Breast epithelium (tissue), 4 donors: Measurements from ENCODE around the gene MAPRE2. TPM values are rescaled to one million over a fixed set of nuclear protein-coding genes. Genes with fewer than 3 reads are reported as not detected.
"Not testable (repeated sequence)": the region's sequence is repeated elsewhere in the genome, so short reads cannot be mapped to it uniquely, and the experiment has no call there.

Source experiments
- DNase-seq, 2 donors: peaks; one replicate each; pipeline ENCODE4 v3.0.0-alpha.2; 2019; ENCODE audit warnings: low spot score in 2 of 2
- H3K27ac ChIP-seq, 2 donors: fragments of 200-600 bp; sonication (generic) in 1 of 2; one replicate each; pipeline ENCODE4 v1.5.1; 2016 to 2019; ENCODE audit warnings: mild to moderate bottlenecking in 1 of 2
- H3K27me3 ChIP-seq, 2 donors: fragments of 200-600 bp; sonication (generic) in 1 of 2; one replicate each; pipeline versions ENCODE4 v1.5.1 to v1.6.0; 2017 to 2019; ENCODE audit warnings: control low read depth in 1 of 2, mild to moderate bottlenecking in 1 of 2
- H3K36me3 ChIP-seq: fragments of 200-600 bp; one replicate; pipeline ENCODE4 v1.5.1; 2019
- H3K4me1 ChIP-seq, 2 donors: fragments of 200-600 bp; sonication (generic); one replicate each; pipeline ENCODE4 v1.5.1; 2016 to 2019; ENCODE audit warnings: control low read depth in 1 of 2
- H3K4me3 ChIP-seq, 3 donors: fragments of 200-600 bp; sonication (generic); 1 replicate in 2 of 3; 2 replicates in 1 of 3; pipeline ENCODE4 v1.5.1; 2016 to 2019; ENCODE audit warnings: mild to moderate bottlenecking in 3 of 3, moderate library complexity in 2 of 3
- H3K9me3 ChIP-seq, 2 donors: fragments of 200-600 bp; sonication (generic) in 1 of 2; one replicate each; pipeline ENCODE4 v1.5.1; 2016 to 2019; ENCODE audit warnings: control low read depth in 1 of 2
- POLR2A ChIP-seq: fragments of 450-650 bp; IDR thresholded peaks from one replicate; pipeline ENCODE4 v1.6.1; 2016; ENCODE audit warnings: antibody characterized with exemption, mild to moderate bottlenecking, moderate library complexity
- POLR2AphosphoS5 ChIP-seq, 3 donors: sonication (generic); formaldehyde crosslinking; IDR thresholded peaks; one replicate each; pipeline ENCODE4 v1.6.1; 2017; ENCODE audit warnings: antibody characterized with exemption in 3 of 3
- intact Hi-C: fragments of 100-400 bp; cut with DNase I; formaldehyde crosslinking; loops from one replicate; pipeline ENCODE4 v1.15.1; 2023; ENCODE audit warnings: low total_unique reads
- total RNA-seq, 3 donors: library from RNA; depleted of rRNA; stranded (reverse); fragments of >200 nt; gene quantifications; one replicate each; pipeline ENCODE4 v1.1.0, GENCODE V29; 2016
- TF ChIP-seq, protein P1 (sequence below), 3 donors: fragments of 450-650 bp; IDR thresholded peaks; one replicate each; pipeline ENCODE4 v1.5.1; 2016 to 2017; ENCODE audit warnings: antibody characterized with exemption in 3 of 3, mild to moderate bottlenecking in 3 of 3, moderate library complexity in 3 of 3

MAPRE2 gene
- total RNA-seq, 3 donors from 2014 or later: 17.0 to 38.8 (median 21.3) TPM

DNA sequence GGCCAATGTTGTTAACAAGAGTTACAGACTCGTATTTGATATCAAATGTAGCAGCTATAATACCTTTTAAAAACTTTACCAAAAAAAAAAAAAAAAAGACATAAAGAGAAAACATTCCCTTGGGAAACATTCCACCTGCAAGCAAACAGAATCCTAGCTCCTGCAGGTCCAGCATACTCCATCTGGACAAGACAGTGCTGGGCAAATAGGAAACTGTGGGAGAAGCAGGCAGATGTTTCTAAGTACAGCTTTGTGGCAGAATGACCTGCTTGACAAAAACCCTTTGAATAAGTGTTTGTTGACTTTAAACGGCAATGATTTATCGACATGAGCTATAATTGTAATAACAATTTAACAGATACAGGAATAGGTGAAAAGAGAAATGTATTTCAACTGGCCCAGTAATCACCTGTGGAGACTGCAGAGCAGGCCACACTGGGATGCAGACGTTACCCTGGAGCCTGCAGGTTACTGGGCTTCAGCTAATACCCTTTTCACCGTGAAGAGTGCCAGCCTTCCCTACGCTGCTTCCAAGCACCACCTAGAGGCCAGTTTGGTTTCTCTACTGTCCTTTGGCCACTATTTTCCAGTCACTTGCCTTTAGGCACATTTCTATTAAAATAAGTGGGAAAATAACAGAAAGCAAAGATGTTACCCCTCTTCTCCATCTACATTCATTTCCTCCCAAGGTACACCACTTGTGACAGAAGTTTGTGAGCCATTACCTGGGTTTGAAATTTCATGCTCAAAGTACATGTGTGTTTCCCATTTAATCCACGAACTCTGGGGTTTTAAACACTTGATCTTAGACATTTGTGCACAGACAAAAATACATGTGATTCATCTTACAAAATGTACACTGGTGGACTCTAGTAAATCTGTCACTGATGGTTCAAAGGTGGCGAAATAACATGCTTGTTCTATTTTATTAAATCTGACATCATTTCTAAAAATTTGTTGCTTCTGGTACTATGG, 102.7 kb downstream of the MAPRE2 start:
- DNase-seq: no peak
- Histone ChIP-seq H3K4me3 (no peak overlapping the region), H3K27ac (no peak overlapping the region), H3K4me1 (no peaks in the 10 kb centered on the region), H3K9me3 (no peaks in the 10 kb centered on the region), H3K27me3 (no peaks in the 10 kb centered on the region), H3K36me3 (no peaks in the 10 kb centered on the region)
- intact Hi-C loops: no loop called here
- TF ChIP-seq POLR2AphosphoS5 (IDR thresholded peaks at IDR 0.05): no peak
- TF ChIP-seq, protein P1, sequence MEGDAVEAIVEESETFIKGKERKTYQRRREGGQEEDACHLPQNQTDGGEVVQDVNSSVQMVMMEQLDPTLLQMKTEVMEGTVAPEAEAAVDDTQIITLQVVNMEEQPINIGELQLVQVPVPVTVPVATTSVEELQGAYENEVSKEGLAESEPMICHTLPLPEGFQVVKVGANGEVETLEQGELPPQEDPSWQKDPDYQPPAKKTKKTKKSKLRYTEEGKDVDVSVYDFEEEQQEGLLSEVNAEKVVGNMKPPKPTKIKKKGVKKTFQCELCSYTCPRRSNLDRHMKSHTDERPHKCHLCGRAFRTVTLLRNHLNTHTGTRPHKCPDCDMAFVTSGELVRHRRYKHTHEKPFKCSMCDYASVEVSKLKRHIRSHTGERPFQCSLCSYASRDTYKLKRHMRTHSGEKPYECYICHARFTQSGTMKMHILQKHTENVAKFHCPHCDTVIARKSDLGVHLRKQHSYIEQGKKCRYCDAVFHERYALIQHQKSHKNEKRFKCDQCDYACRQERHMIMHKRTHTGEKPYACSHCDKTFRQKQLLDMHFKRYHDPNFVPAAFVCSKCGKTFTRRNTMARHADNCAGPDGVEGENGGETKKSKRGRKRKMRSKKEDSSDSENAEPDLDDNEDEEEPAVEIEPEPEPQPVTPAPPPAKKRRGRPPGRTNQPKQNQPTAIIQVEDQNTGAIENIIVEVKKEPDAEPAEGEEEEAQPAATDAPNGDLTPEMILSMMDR (IDR thresholded peaks at IDR 0.05): peak in 2 of 3 donors; percentile 57 to 65

DNA sequence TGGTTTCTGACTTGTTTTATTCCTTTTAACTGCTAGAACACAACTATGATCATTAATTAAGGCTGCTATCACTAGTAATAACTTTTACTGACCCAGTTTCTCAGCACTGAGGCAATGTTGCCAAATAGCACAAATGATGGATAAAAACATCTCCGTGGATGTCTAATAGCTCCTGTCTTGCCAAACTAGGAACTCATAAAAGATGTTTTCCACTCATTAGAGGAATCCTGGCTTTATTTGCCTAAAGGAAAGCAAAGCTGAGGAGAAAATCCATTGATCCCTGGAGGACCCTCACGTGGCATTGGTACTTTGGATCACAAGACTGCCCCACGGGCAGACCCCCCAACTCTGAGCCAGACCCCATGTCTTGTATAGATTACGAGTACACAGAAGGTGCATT, 103.5 kb downstream of the MAPRE2 start:
- Histone ChIP-seq H3K27me3 (no peaks in the 10 kb centered on the region), H3K9me3 (no peaks in the 10 kb centered on the region), H3K36me3 (no peaks in the 10 kb centered on the region), H3K27ac (peak overlapping the region in 1 of 2 donors; percentile 68), H3K4me1 (no peaks in the 10 kb centered on the region), H3K4me3 (no peak overlapping the region)
- intact Hi-C loops: no loop called here
- DNase-seq: no peak
- TF ChIP-seq POLR2A (no peak), POLR2AphosphoS5 (IDR thresholded peaks at IDR 0.05) (no peak)
- TF ChIP-seq, protein P1 (IDR thresholded peaks at IDR 0.05): no peak

DNA sequence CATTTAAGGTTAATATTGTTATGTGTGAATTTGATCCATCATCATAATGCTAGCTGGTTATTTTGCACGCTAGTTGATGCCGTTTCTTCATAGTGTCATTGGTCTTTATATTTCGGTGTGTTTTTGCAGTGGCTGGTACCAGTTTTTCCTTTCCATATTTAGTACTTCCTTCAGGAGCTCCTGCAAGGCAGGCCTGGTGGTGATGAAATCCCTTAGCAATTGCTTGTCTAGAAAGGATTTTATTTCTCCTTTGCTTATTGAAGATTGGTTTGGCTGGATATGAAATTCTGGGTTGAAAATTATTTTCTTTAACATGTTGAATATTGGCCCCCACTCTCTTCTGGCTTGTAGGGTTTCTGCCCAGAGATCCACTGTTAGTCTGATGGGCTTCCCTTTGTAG, 109.0 kb downstream of the MAPRE2 start:
- H3K4me3 ChIP-seq, H3K9me3 ChIP-seq, intact Hi-C loops, H3K4me1 ChIP-seq, DNase-seq, H3K36me3 ChIP-seq, H3K27ac ChIP-seq, H3K27me3 ChIP-seq: not testable (repeated sequence)

DNA sequence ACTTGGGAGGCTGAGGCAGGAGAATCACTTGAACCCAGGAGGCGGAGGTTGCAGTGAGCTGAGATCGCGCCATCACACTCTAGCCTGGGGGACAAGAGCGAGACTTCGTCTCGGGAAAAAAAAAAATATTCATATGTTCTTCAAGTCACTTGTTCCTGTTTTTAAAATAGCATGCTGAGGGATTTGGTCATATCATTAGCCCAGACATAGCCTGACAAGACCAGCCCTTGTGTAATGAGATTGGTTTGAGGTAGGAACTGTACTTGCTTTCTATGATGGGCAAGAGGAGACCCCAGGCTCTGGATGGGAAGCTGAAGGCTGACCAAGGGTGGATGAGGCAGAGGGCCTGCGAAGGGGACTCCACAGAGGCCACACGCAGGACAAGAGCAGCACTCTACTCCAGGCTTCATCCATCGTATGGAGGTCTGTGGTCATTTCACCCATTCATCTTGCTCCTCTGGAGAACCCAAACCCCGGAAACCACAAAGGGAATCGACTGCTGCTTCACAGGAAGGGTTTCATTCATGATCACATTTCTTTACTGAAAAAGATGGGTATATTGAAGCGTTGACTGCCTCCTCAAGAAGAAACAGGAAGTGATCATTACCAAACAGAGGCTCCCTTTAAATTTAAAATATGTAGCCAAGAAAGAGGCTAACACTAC, 112.5 kb downstream of the MAPRE2 start:
- H3K27ac ChIP-seq: no peak overlapping the region
- no peaks in the 10 kb centered on the region for H3K4me1 ChIP-seq
- H3K27me3 ChIP-seq: no peaks in the 10 kb centered on the region
- no peaks in the 10 kb centered on the region for H3K36me3 ChIP-seq
- H3K9me3 ChIP-seq: no peaks in the 10 kb centered on the region
- no peak for TF ChIP-seq POLR2AphosphoS5 (IDR thresholded peaks at IDR 0.05)
- TF ChIP-seq POLR2A: no peak
- TF ChIP-seq, protein P1 (IDR thresholded peaks at IDR 0.05): no peak
- no peak overlapping the region for H3K4me3 ChIP-seq
- intact Hi-C loops: no loop called here
- no peak for DNase-seq

DNA sequence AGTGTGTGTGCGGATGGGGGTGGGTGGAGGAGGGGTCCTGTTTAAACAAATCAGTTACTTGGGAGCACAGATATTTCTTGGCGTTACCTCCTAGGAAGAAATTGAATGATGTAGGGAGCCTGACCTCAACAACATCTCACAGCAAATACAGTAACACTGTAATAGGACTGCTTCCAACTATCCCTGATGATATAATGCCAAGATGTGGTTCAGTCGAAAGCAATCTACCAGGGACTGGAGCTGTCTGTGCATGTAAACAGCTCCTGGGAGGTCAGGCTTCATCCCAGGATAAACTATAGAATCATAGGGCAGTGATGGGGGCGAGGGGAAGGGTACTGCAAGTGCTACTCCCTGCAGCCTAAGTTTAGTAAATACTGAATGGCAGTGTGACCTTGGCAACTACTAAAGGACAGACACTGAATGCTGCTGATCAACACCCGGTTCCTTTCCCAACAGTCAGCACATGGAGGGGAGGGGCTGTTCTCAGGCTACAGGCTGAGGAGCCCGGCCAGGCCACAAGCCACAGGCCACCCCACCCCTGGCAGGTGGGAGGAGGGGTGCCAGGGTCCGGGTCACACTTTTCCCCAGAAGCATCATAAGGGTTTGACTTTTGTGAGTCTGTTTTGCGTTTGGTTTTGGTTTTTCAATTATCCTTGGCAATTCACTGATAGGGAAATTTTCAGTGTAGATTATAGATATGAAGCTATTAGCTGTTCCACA, 114.3 kb downstream of the MAPRE2 start:
- no peak for TF ChIP-seq POLR2A
- TF ChIP-seq, protein P1 (IDR thresholded peaks at IDR 0.05): no peak
- TF ChIP-seq POLR2AphosphoS5 (IDR thresholded peaks at IDR 0.05): no peak
- Histone ChIP-seq H3K4me1 (no peaks in the 10 kb centered on the region), H3K27ac (no peak overlapping the region), H3K27me3 (no peaks in the 10 kb centered on the region), H3K9me3 (no peaks in the 10 kb centered on the region), H3K36me3 (no peaks in the 10 kb centered on the region), H3K4me3 (no peak overlapping the region)
- DNase-seq: no peak
- intact Hi-C loops: no loop called here
